ENCODE data around the gene NHEJ1. TPM values are rescaled to one million over a fixed set of nuclear protein-coding genes. Genes with fewer than 3 reads are reported as not detected.

NHEJ1 gene
- total and polyA plus RNA-seq, 2 of the 13 experiments (the other 11 are each of a cell fraction or from before 2014, with no cell fraction given), result 30.0 to 30.7 TPM

DNA sequence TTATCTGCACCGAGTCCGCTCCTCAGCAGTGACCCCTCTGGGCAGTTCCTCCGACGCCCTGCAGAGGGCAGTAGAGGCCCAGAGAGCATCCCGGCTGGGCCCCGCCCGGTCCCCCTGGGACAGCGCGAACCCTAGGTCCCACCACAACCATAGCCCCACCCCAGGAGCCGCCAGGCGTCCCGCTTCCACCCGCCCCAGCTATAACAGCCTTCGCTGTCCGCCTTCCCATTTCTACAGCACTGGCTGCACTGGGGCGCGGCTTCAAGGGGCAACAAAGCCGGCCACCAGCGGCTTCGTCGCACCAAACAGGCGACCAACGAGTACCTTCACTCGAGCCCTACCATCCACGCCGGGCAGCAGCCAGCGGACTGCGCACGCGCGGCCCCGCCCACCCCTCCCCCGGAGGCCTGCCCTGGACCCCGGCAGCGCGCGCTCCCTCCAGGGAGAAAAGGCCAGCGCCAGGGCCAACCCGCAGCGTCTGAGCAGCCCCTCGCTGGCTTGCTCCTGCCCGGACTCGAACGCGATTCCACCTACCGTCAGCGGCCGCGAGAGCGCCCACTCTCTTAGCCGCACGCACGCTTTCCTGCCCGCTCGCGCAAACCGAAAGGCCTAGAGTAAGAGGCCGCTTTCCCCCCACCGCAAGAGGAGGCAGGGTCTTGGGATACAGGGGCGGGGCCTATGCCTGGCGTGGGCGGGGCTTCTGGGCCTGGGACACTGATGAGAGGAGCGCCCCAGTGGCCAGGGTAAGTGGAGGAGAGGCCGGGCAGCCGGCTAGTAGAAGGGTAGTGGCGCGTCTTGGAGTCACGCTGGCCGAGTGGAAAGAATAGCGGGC, at the start of gene NHEJ1 (continued):
- TF ChIP-seq ZSCAN20 (CRISPR knock-in tag; IDR thresholded peaks at IDR 0.05; ENCODE audit: borderline replicate concordance), result no peak
- TF ChIP-seq, protein P1, sequence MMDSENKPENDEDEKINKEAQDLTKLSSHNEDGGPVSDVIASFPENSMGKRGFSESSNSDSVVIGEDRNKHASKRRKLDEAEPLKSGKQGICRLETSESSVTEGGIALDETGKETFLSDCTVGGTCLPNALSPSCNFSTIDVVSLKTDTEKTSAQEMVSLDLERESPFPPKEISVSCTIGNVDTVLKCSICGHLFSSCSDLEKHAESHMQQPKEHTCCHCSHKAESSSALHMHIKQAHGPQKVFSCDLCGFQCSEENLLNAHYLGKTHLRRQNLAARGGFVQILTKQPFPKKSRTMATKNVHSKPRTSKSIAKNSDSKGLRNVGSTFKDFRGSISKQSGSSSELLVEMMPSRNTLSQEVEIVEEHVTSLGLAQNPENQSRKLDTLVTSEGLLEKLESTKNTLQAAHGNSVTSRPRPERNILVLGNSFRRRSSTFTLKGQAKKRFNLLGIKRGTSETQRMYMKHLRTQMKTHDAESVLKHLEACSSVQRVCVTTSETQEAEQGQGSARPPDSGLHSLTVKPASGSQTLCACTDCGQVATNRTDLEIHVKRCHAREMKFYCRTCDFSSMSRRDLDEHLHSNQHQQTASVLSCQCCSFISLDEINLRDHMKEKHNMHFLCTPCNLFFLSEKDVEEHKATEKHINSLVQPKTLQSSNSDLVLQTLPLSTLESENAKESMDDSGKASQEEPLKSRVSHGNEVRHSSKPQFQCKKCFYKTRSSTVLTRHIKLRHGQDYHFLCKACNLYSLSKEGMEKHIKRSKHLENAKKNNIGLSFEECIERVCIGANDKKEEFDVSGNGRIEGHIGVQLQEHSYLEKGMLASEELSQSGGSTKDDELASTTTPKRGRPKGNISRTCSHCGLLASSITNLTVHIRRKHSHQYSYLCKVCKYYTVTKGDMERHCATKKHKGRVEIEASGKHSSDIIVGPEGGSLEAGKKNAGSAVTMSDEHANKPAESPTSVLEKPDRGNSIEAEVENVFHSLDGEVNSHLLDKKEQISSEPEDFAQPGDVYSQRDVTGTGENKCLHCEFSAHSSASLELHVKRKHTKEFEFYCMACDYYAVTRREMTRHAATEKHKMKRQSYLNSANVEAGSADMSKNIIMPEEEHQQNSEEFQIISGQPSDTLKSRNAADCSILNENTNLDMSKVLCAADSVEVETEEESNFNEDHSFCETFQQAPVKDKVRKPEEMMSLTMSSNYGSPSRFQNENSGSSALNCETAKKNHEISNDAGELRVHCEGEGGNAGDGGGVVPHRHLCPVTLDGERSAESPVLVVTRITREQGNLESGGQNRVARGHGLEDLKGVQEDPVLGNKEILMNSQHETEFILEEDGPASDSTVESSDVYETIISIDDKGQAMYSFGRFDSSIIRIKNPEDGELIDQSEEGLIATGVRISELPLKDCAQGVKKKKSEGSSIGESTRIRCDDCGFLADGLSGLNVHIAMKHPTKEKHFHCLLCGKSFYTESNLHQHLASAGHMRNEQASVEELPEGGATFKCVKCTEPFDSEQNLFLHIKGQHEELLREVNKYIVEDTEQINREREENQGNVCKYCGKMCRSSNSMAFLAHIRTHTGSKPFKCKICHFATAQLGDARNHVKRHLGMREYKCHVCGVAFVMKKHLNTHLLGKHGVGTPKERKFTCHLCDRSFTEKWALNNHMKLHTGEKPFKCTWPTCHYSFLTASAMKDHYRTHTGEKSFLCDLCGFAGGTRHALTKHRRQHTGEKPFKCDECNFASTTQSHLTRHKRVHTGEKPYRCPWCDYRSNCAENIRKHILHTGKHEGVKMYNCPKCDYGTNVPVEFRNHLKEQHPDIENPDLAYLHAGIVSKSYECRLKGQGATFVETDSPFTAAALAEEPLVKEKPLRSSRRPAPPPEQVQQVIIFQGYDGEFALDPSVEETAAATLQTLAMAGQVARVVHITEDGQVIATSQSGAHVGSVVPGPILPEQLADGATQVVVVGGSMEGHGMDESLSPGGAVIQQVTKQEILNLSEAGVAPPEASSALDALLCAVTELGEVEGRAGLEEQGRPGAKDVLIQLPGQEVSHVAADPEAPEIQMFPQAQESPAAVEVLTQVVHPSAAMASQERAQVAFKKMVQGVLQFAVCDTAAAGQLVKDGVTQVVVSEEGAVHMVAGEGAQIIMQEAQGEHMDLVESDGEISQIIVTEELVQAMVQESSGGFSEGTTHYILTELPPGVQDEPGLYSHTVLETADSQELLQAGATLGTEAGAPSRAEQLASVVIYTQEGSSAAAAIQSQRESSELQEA (CRISPR knock-in tag; IDR thresholded peaks at IDR 0.05; ENCODE audit: not compliant biosample characterization), result peak; percentile 83
- TF ChIP-seq ZNF124 (CRISPR knock-in tag; IDR thresholded peaks at IDR 0.05), result peak; percentile 64
- TF ChIP-seq, protein P2, sequence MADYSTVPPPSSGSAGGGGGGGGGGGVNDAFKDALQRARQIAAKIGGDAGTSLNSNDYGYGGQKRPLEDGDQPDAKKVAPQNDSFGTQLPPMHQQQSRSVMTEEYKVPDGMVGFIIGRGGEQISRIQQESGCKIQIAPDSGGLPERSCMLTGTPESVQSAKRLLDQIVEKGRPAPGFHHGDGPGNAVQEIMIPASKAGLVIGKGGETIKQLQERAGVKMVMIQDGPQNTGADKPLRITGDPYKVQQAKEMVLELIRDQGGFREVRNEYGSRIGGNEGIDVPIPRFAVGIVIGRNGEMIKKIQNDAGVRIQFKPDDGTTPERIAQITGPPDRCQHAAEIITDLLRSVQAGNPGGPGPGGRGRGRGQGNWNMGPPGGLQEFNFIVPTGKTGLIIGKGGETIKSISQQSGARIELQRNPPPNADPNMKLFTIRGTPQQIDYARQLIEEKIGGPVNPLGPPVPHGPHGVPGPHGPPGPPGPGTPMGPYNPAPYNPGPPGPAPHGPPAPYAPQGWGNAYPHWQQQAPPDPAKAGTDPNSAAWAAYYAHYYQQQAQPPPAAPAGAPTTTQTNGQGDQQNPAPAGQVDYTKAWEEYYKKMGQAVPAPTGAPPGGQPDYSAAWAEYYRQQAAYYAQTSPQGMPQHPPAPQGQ (CRISPR knock-in tag; IDR thresholded peaks at IDR 0.05; ENCODE audit: borderline replicate concordance), result peak; percentile 53; the same call in 1 of the 2 replicates
- peak; percentile 96 for TF ChIP-seq AGO2 (optimal IDR thresholded peaks at IDR 0.05; ENCODE audit: low read depth, low read length)
- TF ChIP-seq GZF1 (CRISPR knock-in tag; IDR thresholded peaks at IDR 0.05), result no peak; the same call in 1 of the 2 replicates
- TF ChIP-seq ERF (CRISPR knock-in tag; IDR thresholded peaks at IDR 0.05), result peak; percentile 91
- peak; percentile 91 for TF ChIP-seq ZNF547 (CRISPR knock-in tag; IDR thresholded peaks at IDR 0.05)
- peak; percentile 96 for TF ChIP-seq SMYD3 (CRISPR knock-in tag; IDR thresholded peaks at IDR 0.05)
- TF ChIP-seq, protein P3, sequence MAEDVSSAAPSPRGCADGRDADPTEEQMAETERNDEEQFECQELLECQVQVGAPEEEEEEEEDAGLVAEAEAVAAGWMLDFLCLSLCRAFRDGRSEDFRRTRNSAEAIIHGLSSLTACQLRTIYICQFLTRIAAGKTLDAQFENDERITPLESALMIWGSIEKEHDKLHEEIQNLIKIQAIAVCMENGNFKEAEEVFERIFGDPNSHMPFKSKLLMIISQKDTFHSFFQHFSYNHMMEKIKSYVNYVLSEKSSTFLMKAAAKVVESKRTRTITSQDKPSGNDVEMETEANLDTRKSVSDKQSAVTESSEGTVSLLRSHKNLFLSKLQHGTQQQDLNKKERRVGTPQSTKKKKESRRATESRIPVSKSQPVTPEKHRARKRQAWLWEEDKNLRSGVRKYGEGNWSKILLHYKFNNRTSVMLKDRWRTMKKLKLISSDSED (CRISPR knock-in tag; IDR thresholded peaks at IDR 0.05), result no peak
- peak; percentile 97 for TF ChIP-seq POLR2G (IDR thresholded peaks at IDR 0.05; ENCODE audit: low read depth, low read length)
- peak; percentile 53 for TF ChIP-seq TEAD3 (CRISPR knock-in tag; optimal IDR thresholded peaks at IDR 0.05; ENCODE audit: borderline replicate concordance)
- TF ChIP-seq ZNF558 (CRISPR knock-in tag; IDR thresholded peaks at IDR 0.05; ENCODE audit: borderline replicate concordance), result peak; percentile 72; the same call in 1 of the 2 replicates
- peak; percentile 81 for TF ChIP-seq PHF21A (CRISPR knock-in tag; IDR thresholded peaks at IDR 0.05)
- TF ChIP-seq, protein P4, sequence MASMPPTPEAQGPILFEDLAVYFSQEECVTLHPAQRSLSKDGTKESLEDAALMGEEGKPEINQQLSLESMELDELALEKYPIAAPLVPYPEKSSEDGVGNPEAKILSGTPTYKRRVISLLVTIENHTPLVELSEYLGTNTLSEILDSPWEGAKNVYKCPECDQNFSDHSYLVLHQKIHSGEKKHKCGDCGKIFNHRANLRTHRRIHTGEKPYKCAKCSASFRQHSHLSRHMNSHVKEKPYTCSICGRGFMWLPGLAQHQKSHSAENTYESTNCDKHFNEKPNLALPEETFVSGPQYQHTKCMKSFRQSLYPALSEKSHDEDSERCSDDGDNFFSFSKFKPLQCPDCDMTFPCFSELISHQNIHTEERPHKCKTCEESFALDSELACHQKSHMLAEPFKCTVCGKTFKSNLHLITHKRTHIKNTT (CRISPR knock-in tag; IDR thresholded peaks at IDR 0.05), result 0 out of 2 replicates have a peak, but pooled peaks have one; percentile 53
- peak; percentile 92 for TF ChIP-seq ZNF350 (CRISPR knock-in tag; IDR thresholded peaks at IDR 0.05; ENCODE audit: borderline replicate concordance, low read depth)

Measured in HepG2 (cell line).